Measurements from ENCODE around the gene PDX1. TPM values are rescaled to one million over a fixed set of nuclear protein-coding genes. Genes with fewer than 3 reads are reported as not detected.

The PDX1 gene
- total RNA-seq, 2 experiments from 2014 or later = not detected

DNA sequence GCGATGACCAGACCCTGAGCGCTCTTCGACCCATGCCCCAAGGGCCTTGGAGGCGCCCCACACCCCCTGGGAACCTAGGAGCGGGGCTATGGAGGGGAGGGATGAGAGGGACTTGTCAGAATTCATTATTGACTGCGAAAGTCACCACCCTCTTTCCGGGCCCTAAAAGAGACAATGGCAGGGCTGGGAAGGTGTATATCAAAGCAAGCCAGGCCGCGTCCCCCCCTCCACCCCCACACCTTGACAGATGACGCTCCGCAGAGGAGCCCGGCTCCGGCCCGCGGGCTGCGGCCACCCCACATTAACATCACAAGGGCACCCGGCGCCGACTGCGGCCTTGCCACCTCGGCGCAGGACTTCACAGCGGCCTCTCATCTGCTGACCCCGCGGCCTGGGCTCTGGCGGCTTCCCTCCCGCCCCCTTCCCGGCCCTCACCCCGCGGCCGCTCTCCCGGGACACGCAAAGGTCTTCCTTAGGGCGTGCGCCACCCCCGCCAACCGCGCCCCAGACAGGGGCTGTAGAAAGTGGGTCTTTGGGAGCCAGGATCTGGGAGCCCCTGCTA, 46.9 kb downstream of the PDX1 start:
- intact Hi-C loops (cut with micrococcal nuclease; ENCODE audit: unreplicated experiment) = no loop called here
- no peak overlapping the region for H3K4me2 ChIP-seq (ENCODE audit: low read length)
- no peaks in the 10 kb centered on the region for H4K20me1 ChIP-seq (ENCODE audit: insufficient read depth, low read length)
- H3K9me2 ChIP-seq (ENCODE audit: insufficient read depth, low read length) = no peaks in the 10 kb centered on the region
- ChIA-PET CTCF (ENCODE audit: unreplicated experiment) (no interaction called here), POLR2A (no interaction called here)
- DNase-seq (ENCODE audit: low spot score) = no peak
- no peaks in the 10 kb centered on the region for H3K9me3 ChIP-seq (ENCODE audit: low read length)
- H3K4me1 ChIP-seq (ENCODE audit: insufficient read depth, low read length, poor library complexity, severe bottlenecking) = no peaks in the 10 kb centered on the region
- TF ChIP-seq EZH2phosphoT487 (IDR thresholded peaks at IDR 0.05; ENCODE audit: borderline replicate concordance, low read depth, low read length) = no peak
- TF ChIP-seq, protein P1, sequence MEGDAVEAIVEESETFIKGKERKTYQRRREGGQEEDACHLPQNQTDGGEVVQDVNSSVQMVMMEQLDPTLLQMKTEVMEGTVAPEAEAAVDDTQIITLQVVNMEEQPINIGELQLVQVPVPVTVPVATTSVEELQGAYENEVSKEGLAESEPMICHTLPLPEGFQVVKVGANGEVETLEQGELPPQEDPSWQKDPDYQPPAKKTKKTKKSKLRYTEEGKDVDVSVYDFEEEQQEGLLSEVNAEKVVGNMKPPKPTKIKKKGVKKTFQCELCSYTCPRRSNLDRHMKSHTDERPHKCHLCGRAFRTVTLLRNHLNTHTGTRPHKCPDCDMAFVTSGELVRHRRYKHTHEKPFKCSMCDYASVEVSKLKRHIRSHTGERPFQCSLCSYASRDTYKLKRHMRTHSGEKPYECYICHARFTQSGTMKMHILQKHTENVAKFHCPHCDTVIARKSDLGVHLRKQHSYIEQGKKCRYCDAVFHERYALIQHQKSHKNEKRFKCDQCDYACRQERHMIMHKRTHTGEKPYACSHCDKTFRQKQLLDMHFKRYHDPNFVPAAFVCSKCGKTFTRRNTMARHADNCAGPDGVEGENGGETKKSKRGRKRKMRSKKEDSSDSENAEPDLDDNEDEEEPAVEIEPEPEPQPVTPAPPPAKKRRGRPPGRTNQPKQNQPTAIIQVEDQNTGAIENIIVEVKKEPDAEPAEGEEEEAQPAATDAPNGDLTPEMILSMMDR (conservative IDR thresholded peaks at IDR 0.05; ENCODE audit: low read length) = no peak
- no peaks in the 10 kb centered on the region for H3K79me2 ChIP-seq (ENCODE audit: insufficient read depth, low read depth, low read length)
- BruUV-seq (replicated peaks) = no TSS peak
- no peak overlapping the region for H3K27ac ChIP-seq (ENCODE audit: low read depth, low read length, poor library complexity, severe bottlenecking)
- no peaks in the 10 kb centered on the region for H3K36me3 ChIP-seq (ENCODE audit: insufficient read depth, low read length)
- H3K4me3 ChIP-seq (ENCODE audit: low read depth, low read length, poor library complexity, severe bottlenecking) = no peak overlapping the region
- H2AFZ ChIP-seq (ENCODE audit: low read length) = no peak overlapping the region

DNA sequence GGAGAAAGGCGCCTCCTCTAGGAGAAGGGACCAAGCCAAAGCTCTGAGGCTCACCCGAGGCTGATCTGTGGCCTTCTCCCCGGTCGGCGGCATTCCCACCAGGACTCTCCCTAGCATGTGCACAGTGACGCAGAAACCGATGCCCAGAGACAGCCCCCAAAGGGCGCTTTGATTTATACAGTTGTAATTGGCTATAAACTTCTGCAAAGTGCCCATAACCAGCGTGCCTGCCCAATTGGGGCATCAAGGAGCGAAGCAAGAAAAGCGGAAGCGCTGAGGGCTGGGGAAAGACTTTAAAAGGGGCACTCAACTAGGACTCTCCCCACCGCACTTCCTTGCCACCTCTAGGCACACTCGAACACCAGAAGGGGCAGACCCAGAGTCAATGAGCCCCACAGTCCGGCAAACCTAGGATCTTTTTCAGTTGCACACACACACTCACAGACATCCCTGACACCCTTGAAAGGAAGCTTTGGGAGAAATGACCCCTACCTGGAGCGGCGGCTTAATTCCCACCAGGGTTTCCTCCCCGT, 47.5 kb downstream of the PDX1 start:
- POLR2A ChIA-PET = no interaction called here
- H3K36me3 ChIP-seq (ENCODE audit: insufficient read depth, low read length) = no peaks in the 10 kb centered on the region
- no peak overlapping the region for H2AFZ ChIP-seq (ENCODE audit: low read length)
- no TSS peak for BruUV-seq (replicated peaks)
- no peak overlapping the region for H3K4me2 ChIP-seq (ENCODE audit: low read length)
- H3K9me3 ChIP-seq (ENCODE audit: low read length) = no peaks in the 10 kb centered on the region
- CTCF ChIA-PET (ENCODE audit: unreplicated experiment) = no interaction called here
- TF ChIP-seq, protein P1 (conservative IDR thresholded peaks at IDR 0.05; ENCODE audit: low read length) = no peak
- TF ChIP-seq EZH2phosphoT487 (IDR thresholded peaks at IDR 0.05; ENCODE audit: borderline replicate concordance, low read depth, low read length) = no peak
- DNase-seq (ENCODE audit: low spot score) = no peak
- no peaks in the 10 kb centered on the region for H4K20me1 ChIP-seq (ENCODE audit: insufficient read depth, low read length)
- no peaks in the 10 kb centered on the region for H3K9me2 ChIP-seq (ENCODE audit: insufficient read depth, low read length)
- H3K4me3 ChIP-seq (ENCODE audit: low read depth, low read length, poor library complexity, severe bottlenecking) = no peak overlapping the region
- no peaks in the 10 kb centered on the region for H3K4me1 ChIP-seq (ENCODE audit: insufficient read depth, low read length, poor library complexity, severe bottlenecking)
- H3K27ac ChIP-seq (ENCODE audit: low read depth, low read length, poor library complexity, severe bottlenecking) = no peak overlapping the region
- intact Hi-C loops (cut with micrococcal nuclease; ENCODE audit: unreplicated experiment) = no loop called here
- H3K79me2 ChIP-seq (ENCODE audit: insufficient read depth, low read depth, low read length) = no peaks in the 10 kb centered on the region

DNA sequence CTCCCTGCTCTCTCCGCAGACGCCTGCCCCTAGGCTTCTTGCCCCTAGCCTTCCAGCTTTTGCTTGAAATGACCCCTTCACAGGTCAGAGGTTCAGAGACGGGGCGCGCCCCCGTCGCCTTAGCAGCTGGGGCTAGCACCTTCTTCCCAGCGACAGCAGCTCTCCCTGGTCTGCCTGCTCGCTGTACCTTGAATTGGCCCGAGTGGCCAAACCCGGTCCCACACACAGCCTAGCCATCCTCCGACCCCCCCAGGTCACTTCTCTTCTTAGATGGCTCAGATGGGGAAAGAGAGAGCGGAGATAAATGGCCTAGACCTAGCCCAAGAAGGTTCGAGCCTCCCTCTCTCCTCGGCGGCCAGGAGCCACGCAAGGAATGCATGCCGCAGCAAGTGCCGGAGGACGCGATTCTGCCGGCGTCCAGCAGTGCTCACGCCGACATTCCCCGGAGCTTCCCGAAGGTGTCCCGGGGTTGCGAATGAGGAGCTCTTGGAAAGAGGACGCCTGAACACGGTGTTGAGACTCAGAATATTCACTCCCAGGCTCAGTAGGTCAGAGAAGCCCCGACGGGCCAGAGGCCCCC, 48.0 kb downstream of the PDX1 start:
- CTCF ChIA-PET (ENCODE audit: unreplicated experiment) = no interaction called here
- Histone ChIP-seq H4K20me1 (ENCODE audit: insufficient read depth, low read length) (no peaks in the 10 kb centered on the region), H3K4me2 (ENCODE audit: low read length) (no peak overlapping the region), H3K4me1 (ENCODE audit: insufficient read depth, low read length, poor library complexity, severe bottlenecking) (no peaks in the 10 kb centered on the region), H2AFZ (ENCODE audit: low read length) (no peak overlapping the region), H3K79me2 (ENCODE audit: insufficient read depth, low read depth, low read length) (no peaks in the 10 kb centered on the region), H3K36me3 (ENCODE audit: insufficient read depth, low read length) (no peaks in the 10 kb centered on the region), H3K4me3 (ENCODE audit: low read depth, low read length, poor library complexity, severe bottlenecking) (no peak overlapping the region), H3K9me3 (ENCODE audit: low read length) (no peaks in the 10 kb centered on the region), H3K9me2 (ENCODE audit: insufficient read depth, low read length) (no peaks in the 10 kb centered on the region), H3K27ac (ENCODE audit: low read depth, low read length, poor library complexity, severe bottlenecking) (no peak overlapping the region)
- intact Hi-C loops (cut with micrococcal nuclease; ENCODE audit: unreplicated experiment) = no loop called here
- TF ChIP-seq, protein P1 (conservative IDR thresholded peaks at IDR 0.05; ENCODE audit: low read length) = no peak
- no peak for TF ChIP-seq EZH2phosphoT487 (IDR thresholded peaks at IDR 0.05; ENCODE audit: borderline replicate concordance, low read depth, low read length)
- POLR2A ChIA-PET = no interaction called here
- no TSS peak for BruUV-seq (replicated peaks)
- no peak for DNase-seq (ENCODE audit: low spot score)
